ENCODE measurements around the gene RSBN1. TPM values are rescaled to one million over a fixed set of nuclear protein-coding genes. Genes with fewer than 3 reads are reported as not detected.

RSBN1 gene
- polyA plus RNA-seq, 1 of the 3 experiments (the other 2 are of a cell fraction), result 4.0 TPM

DNA sequence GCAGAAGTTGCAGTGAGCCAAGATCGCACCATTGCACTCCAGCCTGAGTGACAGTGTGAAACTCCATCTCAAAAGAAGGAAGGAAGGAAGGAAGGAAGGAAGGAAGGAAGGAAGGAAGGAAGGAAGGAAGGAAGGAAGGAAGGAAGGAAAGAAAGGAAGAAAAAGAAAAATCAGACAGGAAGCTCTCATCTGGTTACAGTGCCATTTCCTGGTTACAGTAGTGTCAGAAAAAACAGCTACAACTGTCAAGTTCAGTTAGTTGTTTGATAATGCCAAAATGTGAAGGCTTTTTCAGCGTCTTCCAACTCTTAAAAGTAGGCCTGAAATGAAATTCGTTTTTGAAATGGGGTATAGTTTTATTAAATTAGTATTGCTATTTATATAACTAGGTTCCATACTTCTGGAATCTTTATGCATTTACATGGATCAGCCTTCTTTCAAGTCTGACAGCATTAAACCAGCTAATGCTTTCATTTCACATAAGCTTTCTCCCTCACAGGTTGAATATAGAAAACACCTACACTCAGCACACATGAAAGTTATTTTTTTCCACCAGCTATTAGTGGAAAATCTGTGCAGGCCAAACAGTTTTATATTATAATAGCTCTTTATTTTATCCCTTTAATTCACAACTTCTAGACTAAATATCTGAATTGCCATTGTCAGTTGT, 38.0 kb upstream of the RSBN1 start:
- H3K9me3 ChIP-seq, result peaks cover 11% of the 10 kb centered on the region
- no peak overlapping the region for H3K27ac ChIP-seq (ENCODE audit: low read depth in 2 of 2, low read length in 1 of 2)
- DNase-seq, result no peak
- no peak overlapping the region for H3K4me2 ChIP-seq
- H3K4me3 ChIP-seq (ENCODE audit: low read depth in 2 of 2, low read length in 1 of 2), result no peak overlapping the region
- H3K4me1 ChIP-seq (ENCODE audit: control insufficient read depth in 1 of 2, insufficient read depth in 2 of 2, low read depth in 1 of 2, low read length in 1 of 2), result peaks cover 0 to 4% of the 10 kb centered on the region in 2 experiments; a peak in 1 of 4 replicates
- no peaks in the 10 kb centered on the region for H3K36me3 ChIP-seq (replicated peaks in 1 of 2; ENCODE audit: control insufficient read depth in 1 of 2, insufficient read depth in 2 of 2, low read length in 1 of 2)
- H3K27me3 ChIP-seq (ENCODE audit: insufficient read depth), result no peaks in the 10 kb centered on the region
- no peak overlapping the region for H3K9ac ChIP-seq
- ChIA-PET CTCF (interaction anchor here (0.6 to 1.3 kb wide), 2 partner anchors 15 to 1206 kb away, joined by 3 to 6 read pairs; no protein-coding TSS in a partner anchor), POLR2A (no interaction called here)
- H4K20me1 ChIP-seq (ENCODE audit: insufficient read depth), result no peaks in the 10 kb centered on the region
- H3K79me2 ChIP-seq (ENCODE audit: insufficient read depth), result no peaks in the 10 kb centered on the region
- H3F3A ChIP-seq (replicated peaks; ENCODE audit: insufficient read depth), result peaks cover 4% of the 10 kb centered on the region
- 59% methylated on average over 3 of the region's 3 CpGs for WGBS (ENCODE audit: low lambda C conversion rate)
- no peaks in the 10 kb centered on the region for H3K9me2 ChIP-seq
- no peak overlapping the region for H2AFZ ChIP-seq (ENCODE audit: low read depth)
- TF ChIP-seq TCF12 (IDR thresholded peaks at IDR 0.05) (no peak), MEF2A (IDR thresholded peaks at IDR 0.05; ENCODE audit: borderline replicate concordance, low read depth) (no peak), NRF1 (IDR thresholded peaks at IDR 0.05; ENCODE audit: low read depth, low read length) (no peak), CHD2 (IDR thresholded peaks at IDR 0.05; ENCODE audit: low read length, partially characterized antibody) (no peak), RCOR1 (IDR thresholded peaks at IDR 0.05; ENCODE audit: low read length) (no peak), RXRA (IDR thresholded peaks at IDR 0.05; ENCODE audit: borderline replicate concordance, low read depth) (no peak)
- TF ChIP-seq, protein P1, sequence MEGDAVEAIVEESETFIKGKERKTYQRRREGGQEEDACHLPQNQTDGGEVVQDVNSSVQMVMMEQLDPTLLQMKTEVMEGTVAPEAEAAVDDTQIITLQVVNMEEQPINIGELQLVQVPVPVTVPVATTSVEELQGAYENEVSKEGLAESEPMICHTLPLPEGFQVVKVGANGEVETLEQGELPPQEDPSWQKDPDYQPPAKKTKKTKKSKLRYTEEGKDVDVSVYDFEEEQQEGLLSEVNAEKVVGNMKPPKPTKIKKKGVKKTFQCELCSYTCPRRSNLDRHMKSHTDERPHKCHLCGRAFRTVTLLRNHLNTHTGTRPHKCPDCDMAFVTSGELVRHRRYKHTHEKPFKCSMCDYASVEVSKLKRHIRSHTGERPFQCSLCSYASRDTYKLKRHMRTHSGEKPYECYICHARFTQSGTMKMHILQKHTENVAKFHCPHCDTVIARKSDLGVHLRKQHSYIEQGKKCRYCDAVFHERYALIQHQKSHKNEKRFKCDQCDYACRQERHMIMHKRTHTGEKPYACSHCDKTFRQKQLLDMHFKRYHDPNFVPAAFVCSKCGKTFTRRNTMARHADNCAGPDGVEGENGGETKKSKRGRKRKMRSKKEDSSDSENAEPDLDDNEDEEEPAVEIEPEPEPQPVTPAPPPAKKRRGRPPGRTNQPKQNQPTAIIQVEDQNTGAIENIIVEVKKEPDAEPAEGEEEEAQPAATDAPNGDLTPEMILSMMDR (IDR thresholded peaks at IDR 0.05), result no peak

DNA sequence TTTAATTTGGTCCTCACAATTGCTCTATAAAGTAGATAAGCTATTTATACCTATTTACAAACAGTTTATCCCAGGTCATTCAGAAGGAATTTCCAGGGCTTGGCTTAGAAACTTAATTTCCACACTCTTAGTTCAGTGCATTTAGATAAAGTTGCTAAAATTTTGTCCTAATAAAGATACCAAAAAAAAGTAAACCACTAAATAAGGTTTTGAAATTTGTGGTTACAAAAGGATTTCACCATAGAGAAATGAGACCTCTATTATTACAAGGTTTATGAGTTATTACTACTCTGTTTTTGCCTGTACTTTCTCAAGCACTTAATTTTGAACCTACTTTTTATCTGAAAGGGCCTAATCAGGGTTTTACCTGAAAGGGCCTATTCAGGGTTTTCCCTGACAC, 36.8 kb upstream of the RSBN1 start:
- Histone ChIP-seq H3K4me1 (ENCODE audit: control insufficient read depth in 1 of 2, insufficient read depth in 2 of 2, low read depth in 1 of 2, low read length in 1 of 2) (peaks cover 0 to 4% of the 10 kb centered on the region in 2 experiments; a peak in 1 of 4 replicates), H3K4me3 (ENCODE audit: low read depth in 2 of 2, low read length in 1 of 2) (no peak overlapping the region), H3K9ac (no peak overlapping the region), H3K9me2 (no peaks in the 10 kb centered on the region), H3K79me2 (ENCODE audit: insufficient read depth) (no peaks in the 10 kb centered on the region), H3K27me3 (ENCODE audit: insufficient read depth) (no peaks in the 10 kb centered on the region), H3K36me3 (replicated peaks in 1 of 2; ENCODE audit: control insufficient read depth in 1 of 2, insufficient read depth in 2 of 2, low read length in 1 of 2) (no peaks in the 10 kb centered on the region), H2AFZ (ENCODE audit: low read depth) (no peak overlapping the region), H3K4me2 (no peak overlapping the region), H3K27ac (ENCODE audit: low read depth in 2 of 2, low read length in 1 of 2) (no peak overlapping the region), H3K9me3 (peaks cover 11% of the 10 kb centered on the region), H3F3A (replicated peaks; ENCODE audit: insufficient read depth) (peaks cover 4% of the 10 kb centered on the region), H4K20me1 (ENCODE audit: insufficient read depth) (no peaks in the 10 kb centered on the region)
- ChIA-PET CTCF (interaction anchor here (0.5 kb wide), 1 partner anchor 1191 kb away, joined by 3 read pairs; no protein-coding TSS in a partner anchor), POLR2A (no interaction called here)
- DNase-seq, result no peak
- TF ChIP-seq RXRA (IDR thresholded peaks at IDR 0.05; ENCODE audit: borderline replicate concordance, low read depth) (no peak), TEAD4 (IDR thresholded peaks at IDR 0.05; ENCODE audit: borderline replicate concordance, insufficient read depth) (no peak), NFIC (IDR thresholded peaks at IDR 0.05; ENCODE audit: borderline replicate concordance) (no peak), CHD2 (IDR thresholded peaks at IDR 0.05; ENCODE audit: low read length, partially characterized antibody) (no peak), RFX5 (IDR thresholded peaks at IDR 0.05; ENCODE audit: low read length) (no peak), YY1 (IDR thresholded peaks at IDR 0.05; ENCODE audit: low read depth) (no peak), MEF2A (IDR thresholded peaks at IDR 0.05; ENCODE audit: borderline replicate concordance, low read depth) (no peak), FOXJ3 (CRISPR knock-in tag; IDR thresholded peaks at IDR 0.05) (no peak), EZH2phosphoT487 (IDR thresholded peaks at IDR 0.05; ENCODE audit: borderline replicate concordance, low read depth) (no peak)
- TF ChIP-seq, protein P2, sequence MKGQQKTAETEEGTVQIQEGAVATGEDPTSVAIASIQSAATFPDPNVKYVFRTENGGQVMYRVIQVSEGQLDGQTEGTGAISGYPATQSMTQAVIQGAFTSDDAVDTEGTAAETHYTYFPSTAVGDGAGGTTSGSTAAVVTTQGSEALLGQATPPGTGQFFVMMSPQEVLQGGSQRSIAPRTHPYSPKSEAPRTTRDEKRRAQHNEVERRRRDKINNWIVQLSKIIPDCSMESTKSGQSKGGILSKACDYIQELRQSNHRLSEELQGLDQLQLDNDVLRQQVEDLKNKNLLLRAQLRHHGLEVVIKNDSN (IDR thresholded peaks at IDR 0.05; ENCODE audit: borderline replicate concordance, low read depth), result no peak
- TF ChIP-seq, protein P3, sequence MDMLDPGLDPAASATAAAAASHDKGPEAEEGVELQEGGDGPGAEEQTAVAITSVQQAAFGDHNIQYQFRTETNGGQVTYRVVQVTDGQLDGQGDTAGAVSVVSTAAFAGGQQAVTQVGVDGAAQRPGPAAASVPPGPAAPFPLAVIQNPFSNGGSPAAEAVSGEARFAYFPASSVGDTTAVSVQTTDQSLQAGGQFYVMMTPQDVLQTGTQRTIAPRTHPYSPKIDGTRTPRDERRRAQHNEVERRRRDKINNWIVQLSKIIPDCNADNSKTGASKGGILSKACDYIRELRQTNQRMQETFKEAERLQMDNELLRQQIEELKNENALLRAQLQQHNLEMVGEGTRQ (IDR thresholded peaks at IDR 0.05; ENCODE audit: borderline replicate concordance, low read depth, low read length), result no peak
